GM18502 (cell line): ENCODE results near the gene EML4.
"Not testable (repeated sequence)": the region's sequence is repeated elsewhere in the genome, so short reads cannot be mapped to it uniquely, and the experiment has no call there.

Source experiments
- ATAC-seq: cut with Tn5 transposase; IDR thresholded peaks from one replicate; pipeline ENCODE4 v1.9.1; 2021; ENCODE audit warnings: mild to moderate bottlenecking; ENCODE audit not compliant: unreplicated experiment, poor library complexity

EML4 gene, protein sequence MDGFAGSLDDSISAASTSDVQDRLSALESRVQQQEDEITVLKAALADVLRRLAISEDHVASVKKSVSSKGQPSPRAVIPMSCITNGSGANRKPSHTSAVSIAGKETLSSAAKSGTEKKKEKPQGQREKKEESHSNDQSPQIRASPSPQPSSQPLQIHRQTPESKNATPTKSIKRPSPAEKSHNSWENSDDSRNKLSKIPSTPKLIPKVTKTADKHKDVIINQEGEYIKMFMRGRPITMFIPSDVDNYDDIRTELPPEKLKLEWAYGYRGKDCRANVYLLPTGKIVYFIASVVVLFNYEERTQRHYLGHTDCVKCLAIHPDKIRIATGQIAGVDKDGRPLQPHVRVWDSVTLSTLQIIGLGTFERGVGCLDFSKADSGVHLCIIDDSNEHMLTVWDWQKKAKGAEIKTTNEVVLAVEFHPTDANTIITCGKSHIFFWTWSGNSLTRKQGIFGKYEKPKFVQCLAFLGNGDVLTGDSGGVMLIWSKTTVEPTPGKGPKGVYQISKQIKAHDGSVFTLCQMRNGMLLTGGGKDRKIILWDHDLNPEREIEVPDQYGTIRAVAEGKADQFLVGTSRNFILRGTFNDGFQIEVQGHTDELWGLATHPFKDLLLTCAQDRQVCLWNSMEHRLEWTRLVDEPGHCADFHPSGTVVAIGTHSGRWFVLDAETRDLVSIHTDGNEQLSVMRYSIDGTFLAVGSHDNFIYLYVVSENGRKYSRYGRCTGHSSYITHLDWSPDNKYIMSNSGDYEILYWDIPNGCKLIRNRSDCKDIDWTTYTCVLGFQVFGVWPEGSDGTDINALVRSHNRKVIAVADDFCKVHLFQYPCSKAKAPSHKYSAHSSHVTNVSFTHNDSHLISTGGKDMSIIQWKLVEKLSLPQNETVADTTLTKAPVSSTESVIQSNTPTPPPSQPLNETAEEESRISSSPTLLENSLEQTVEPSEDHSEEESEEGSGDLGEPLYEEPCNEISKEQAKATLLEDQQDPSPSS

DNA sequence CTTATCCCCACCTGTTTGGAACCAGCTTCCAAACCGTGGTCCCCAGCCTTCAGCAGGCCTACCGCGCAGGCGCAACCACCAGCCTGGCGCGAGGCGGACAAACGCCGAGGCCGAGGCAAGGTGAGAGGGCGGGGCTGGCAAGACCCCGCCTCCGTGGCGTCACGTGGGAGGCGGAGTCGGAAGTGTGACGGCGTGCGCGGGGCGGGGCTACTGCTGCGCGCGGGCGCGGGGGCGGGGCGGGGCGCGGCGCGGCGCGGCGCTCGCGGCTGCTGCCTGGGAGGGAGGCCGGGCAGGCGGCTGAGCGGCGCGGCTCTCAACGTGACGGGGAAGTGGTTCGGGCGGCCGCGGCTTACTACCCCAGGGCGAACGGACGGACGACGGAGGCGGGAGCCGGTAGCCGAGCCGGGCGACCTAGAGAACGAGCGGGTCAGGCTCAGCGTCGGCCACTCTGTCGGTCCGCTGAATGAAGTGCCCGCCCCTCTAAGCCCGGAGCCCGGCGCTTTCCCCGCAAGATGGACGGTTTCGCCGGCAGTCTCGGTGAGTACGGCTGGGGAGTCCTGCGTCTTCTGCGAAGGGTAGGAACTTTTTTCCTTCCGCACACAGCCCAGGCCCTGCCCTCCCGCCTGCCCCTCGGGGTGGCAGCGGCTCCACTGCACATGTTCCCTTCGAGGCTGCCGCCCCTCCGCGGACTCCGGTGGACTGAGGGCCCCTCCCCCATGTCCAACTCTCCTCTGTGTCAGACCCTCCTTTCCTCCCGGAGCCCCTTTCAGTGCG lies at the start of gene EML4:
Gene EML4 (plus strand): TSS at position 254 of the 774 bp plus-strand sequence. CDS start 259 bp downstream, at position 513.
- peak; percentile 79 for ATAC-seq

DNA sequence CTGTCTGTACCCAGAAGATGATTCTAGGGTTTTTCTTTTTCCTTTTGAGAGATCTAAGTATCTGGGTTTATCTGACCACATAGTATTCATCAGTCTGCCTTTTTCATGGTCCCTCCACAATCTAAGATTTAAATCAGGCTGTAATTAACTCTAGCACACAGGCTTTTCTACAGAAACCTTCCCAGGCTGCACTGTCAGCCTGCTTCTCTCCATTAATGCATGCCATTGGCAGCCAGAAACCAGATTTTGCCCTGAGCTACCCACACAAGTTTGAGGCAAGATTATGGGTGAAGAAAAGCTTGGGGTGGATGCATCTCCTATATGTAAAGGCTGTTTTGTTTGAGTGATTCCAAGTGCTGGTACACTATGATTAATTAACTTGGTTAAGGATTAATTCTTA lies 45.7 kb upstream of the EML4 start:
- ATAC-seq, result no peak

DNA sequence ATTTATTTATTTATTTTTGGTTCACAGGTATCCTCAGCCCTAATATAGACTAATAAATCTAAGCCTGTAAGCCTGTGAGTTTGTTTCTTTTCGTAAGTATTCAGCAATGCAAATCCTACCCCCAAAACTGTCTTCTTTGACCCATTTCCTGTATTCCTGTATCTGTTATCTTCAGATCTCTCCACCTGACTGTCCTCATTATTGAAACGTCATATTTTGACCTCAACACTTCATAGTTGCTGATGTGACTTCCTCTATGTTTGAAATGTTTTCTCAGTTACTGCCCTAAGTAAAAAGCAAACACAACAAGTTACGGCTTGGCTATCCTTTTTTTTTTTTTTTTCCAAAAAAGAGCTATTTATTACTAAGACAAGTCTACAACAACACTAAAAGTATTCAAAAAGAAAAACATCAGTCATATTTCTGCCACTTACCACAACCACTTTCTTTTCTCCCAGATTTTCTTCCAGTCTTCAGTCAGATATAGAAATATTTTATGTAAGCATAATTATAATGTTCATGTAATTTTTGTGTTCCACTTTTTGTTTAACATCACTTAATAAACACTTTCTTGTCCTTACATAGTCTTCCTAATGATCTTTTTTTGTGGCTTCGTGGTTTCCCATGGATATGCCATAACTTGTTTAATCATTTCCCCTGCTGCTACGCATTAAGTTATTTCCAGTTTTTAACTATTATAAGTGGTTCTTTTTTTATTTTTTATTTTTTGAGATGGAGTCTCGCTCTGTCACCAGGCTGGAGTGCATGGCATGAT lies 45.0 kb upstream of the EML4 start:
- ATAC-seq, result peak; percentile 66

DNA sequence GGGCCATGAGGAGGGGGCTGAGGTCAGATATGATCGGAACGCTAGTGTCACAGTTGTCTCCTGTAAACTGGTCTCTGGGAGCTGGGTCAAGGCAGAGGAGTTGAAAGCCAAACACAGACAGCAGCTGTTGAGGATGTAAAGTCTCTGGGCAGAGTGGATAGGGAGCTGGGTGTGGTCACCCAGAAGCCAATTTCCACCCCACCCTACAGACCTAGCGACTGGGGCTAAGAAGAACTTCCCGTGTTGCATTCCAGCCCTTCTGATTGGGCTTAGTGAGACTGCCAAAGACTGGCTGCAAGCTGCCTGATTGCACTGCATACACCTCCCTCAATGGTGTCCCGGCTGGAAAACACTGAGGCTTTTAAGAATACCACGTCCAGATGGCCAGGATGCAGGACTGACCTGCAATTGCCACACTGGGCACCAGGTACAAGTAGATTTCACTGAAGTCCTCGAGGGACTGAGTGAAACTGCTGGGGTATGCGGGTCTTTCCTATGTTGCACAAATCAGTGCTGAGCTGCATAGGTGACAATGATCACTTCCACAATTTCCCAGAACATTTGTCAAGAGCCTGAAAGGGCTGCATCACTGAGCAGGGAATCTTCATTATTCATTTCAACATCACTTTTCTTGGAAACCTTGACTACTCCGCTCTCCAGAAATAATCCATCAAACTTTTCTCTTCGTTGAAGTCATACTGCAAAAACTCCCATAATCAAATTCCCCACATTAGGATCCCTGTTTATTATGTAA lies 43.1 kb upstream of the EML4 start:
- ATAC-seq, result no peak

- ATAC-seq, result not testable (repeated sequence)
These were observed 42.3 kb upstream of the EML4 start for GRCh38 chr2:42126873-42127272.

DNA sequence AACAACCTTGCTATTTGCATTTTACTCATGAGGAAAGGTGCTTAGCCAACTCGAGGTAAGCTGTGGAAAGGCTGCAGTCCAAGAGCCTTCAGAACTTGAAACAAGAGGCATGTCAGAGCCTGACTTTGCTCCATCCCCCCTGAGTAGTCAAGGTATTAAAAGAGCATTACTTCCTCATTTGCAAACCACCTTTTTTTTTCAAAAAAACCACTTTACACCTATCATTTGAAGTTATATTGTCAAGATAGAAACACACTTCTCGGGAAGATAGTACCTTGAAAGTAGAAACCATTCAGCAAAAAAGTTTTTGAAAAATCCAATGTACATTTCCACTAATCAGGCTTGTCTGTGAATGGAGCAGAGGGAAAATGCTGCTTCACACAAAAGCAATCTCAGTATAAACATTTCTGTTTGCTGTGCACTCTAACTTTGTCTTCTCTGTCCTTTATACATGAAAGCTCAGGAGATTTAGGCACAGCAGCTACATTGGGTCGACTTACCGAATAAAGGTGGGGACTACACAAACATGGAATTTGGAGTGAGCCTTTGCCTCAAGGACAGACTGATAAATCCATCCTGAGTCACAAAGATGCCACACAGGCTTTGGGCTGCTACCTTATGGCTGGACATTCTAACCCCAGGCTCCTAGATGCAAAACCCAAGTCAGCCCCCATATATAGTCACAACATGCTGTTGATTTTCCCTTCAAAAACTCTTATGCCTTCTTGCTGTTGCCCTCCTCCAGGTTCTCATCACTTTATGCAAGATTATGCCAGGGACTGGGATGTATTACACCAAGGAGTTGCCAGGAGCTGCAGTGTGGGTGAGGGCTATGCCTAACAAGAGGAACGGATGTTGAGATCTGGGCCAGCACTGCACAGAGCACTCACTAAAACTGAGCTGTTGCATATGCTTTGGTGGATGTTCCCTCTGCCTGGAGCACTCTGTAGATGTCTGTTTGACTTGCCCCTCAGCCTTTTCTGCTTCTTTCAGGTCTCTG lies 41.4 kb upstream of the EML4 start:
- ATAC-seq, result peak; percentile 73

- ATAC-seq, result no peak
These were observed 40.2 kb upstream of the EML4 start for GRCh38 chr2:42128721-42129486.

GRCh38 chr2:42129487-42129852 lies 39.7 kb upstream of the EML4 start:
- ATAC-seq, result no peak

DNA sequence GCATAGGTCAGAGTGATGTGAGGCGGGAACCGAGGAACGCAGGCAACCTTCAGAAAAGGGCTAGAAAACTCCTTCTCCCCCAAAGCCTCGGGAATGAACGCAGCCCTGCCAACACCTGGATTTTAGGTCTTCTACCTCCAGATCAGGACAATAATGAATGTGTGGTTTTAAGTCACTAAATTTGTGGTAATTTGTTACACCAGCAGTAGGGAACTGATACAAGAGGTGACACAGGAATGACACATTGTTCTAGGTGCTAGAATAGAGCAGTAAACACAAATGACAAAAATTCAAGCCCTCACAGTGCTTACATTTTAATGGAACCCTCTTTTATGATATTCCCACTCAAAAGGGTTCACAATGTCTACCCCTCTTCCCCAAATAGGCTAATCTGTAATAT lies 39.2 kb upstream of the EML4 start:
- ATAC-seq, result no peak

DNA sequence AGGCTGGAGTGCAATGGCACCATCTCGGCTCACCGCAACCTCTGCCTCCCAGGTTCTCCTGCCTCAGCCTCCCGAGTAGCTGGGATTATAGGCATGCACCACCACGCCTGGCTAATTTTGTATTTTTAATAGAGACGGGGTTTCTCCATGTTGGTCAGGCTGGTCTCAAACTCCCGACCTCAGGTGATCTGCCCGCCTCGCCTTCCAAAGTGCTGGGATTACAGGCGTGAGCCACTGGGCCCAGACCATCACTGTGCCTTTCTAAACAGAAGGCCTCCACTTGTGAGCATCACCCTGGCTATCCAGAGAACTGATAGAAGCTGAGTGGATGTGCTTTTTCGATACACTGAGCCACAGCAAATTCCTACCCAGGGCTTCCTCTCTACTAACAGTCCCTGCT lies 38.3 kb upstream of the EML4 start:
- ATAC-seq, result not testable (repeated sequence)

DNA sequence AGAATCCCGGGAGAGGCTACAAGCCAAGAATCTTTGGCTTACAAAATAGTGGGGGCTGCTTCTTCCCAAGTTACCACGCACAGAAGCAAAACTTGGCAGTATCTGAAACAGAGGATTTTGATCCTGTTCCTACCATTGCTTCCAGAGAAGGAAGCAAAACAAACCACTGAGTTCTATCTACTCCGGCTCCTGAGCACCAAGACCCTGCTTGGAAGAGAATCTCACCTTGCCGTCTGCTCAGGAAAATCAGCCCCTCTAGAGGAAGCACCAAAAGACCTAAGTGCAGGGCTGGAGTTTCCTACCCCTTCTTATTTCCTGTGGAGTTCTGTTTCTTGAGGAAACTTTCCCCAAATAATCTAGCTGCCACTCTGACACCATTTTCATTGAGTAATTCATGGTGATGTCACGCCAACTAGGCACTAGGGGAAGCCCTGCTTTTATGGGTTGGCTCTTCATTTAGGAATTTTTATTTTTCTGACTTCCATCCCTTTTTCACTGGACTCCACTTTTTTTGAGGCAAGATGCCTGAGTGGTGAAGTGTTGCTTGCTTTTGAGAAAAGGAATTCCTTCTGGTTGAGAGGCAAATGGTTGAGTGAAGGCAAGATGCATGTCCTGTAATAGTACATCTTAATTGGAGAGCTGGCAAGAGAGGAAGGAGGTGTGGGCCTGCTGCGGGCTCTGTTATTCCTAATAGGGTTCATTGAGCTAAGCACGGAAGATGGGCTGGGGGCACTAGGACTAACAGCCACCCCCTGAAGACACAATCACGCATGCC lies 36.8 kb upstream of the EML4 start:
- ATAC-seq, result peak; percentile 4

DNA sequence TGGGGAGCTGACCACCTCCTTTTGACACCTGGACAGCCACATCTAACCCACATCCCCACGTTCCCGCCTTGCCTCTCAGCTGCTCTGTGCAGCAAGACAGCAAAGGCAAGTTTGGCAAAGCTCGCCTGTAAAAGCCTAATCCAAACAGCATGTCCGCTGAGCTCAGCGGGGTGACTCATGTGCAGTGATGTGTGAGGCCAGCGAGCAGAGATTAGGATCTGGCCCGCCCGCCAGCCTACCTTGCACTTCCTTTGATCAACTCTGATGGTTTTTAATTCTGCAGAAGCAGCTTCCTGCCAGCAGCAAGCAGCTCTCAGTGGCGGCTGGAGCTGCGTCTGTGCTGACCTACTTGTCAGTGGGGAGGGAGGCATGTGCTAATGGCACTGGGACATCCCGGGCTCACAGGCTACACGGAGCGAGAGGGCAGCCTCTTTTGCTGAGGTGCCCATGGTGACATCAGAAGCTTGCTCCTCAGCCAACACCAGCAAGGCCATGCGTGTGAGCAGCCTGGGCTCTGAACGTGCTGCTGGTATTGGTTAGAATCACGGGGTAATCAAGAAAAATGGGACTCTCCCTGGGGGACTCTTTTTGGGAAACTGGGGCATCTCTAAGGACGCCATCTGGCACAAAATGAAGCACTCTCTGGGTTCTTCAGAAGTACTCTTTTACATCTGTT lies 36.0 kb upstream of the EML4 start:
- ATAC-seq, result peak; percentile 89

DNA sequence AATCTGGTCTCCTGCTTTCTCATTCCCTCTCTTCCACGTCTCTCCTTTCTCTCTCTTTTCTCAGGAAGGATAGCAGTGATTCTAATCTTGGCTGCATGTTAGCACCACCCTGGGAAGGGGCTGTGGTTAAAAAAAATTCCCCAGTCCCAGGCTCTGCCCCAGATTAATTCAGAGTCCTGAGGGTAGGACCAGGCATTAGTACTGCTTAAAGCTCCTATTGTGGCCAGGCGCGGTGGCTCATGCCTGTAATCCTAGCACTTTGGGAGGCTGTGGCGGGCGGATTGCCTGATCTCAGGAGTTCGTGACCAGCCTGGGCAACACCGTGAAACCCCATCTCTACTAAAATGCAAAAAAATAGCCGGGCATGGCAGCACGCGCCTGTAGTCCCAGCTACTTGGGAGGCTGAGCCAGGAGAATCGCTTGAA lies 35.4 kb upstream of the EML4 start:
- ATAC-seq, result no peak

- not testable (repeated sequence) for ATAC-seq
These were observed 34.7 kb upstream of the EML4 start for GRCh38 chr2:42134401-42134932.
